Breast epithelium (tissue), 3 donors: ENCODE data around the gene AP3M1.

Experiments used
- POLR2AphosphoS5 ChIP-seq, 3 donors: sonication (generic); formaldehyde crosslinking; IDR thresholded peaks; one replicate each; pipeline ENCODE4 v1.6.1; 2017; ENCODE audit warnings: antibody characterized with exemption in 3 of 3
- TF ChIP-seq, protein P1 (sequence below), 3 donors: fragments of 450-650 bp; IDR thresholded peaks; one replicate each; pipeline ENCODE4 v1.5.1; 2016 to 2017; ENCODE audit warnings: antibody characterized with exemption in 3 of 3, mild to moderate bottlenecking in 3 of 3, moderate library complexity in 3 of 3

DNA sequence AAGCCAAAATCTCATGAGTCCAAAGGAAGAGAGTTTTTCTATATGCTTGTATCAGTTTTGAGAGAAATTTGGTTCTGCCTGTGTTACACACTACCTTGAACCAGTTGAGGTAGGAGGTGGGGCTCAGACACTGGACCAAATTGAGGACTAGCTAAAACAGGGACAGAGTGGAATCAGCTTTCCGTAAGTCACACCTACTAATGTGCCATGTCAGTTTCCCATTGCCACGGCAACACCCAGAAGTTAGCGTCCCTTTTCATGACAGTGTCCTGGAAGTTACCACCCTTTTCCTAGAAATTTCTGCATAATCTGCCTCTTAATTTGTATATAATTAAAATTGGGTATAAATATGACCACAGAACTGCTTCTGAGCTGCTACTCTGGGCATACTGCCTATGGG, 9.4 kb upstream of the AP3M1 start:
- no peak for TF ChIP-seq POLR2AphosphoS5 (IDR thresholded peaks at IDR 0.05)
- TF ChIP-seq, protein P1, sequence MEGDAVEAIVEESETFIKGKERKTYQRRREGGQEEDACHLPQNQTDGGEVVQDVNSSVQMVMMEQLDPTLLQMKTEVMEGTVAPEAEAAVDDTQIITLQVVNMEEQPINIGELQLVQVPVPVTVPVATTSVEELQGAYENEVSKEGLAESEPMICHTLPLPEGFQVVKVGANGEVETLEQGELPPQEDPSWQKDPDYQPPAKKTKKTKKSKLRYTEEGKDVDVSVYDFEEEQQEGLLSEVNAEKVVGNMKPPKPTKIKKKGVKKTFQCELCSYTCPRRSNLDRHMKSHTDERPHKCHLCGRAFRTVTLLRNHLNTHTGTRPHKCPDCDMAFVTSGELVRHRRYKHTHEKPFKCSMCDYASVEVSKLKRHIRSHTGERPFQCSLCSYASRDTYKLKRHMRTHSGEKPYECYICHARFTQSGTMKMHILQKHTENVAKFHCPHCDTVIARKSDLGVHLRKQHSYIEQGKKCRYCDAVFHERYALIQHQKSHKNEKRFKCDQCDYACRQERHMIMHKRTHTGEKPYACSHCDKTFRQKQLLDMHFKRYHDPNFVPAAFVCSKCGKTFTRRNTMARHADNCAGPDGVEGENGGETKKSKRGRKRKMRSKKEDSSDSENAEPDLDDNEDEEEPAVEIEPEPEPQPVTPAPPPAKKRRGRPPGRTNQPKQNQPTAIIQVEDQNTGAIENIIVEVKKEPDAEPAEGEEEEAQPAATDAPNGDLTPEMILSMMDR (IDR thresholded peaks at IDR 0.05) = no peak
